ES-I3 (cell line): ENCODE measurements around the gene OR10A6.

ENCODE experiments used
- H3K36me3 ChIP-seq: 2 replicates; pipeline ENCODE4 v1.6.1; 2013; ENCODE audit warnings: mild to moderate bottlenecking, low read length, control low read depth, moderate library complexity; ENCODE audit not compliant: insufficient read depth
- H3K4me1 ChIP-seq: 2 replicates; pipeline ENCODE4 v1.6.1; 2013; ENCODE audit warnings: mild to moderate bottlenecking, control low read depth, low read length; ENCODE audit not compliant: insufficient read depth
- H3K9ac ChIP-seq: 2 replicates; pipeline ENCODE4 v1.6.1; 2013; ENCODE audit warnings: low read depth, mild to moderate bottlenecking, low read length, moderate library complexity
- H3K9me3 ChIP-seq: 2 replicates; pipeline ENCODE4 v1.6.1; 2013; ENCODE audit warnings: mild to moderate bottlenecking, low read length, moderate library complexity; ENCODE audit not compliant: control insufficient read depth, insufficient read depth

The OR10A6 gene

GRCh38 chr11:7944123-7944522 lies 13.1 kb upstream of the OR10A6 start:
- H3K36me3 ChIP-seq: no peaks in the 10 kb centered on the region
- no peak overlapping the region for H3K9ac ChIP-seq
- H3K9me3 ChIP-seq: peaks cover 4% of the 10 kb centered on the region; the same call in 1 of the 2 replicates

GRCh38 chr11:7941608-7942007 lies 10.5 kb upstream of the OR10A6 start, which contains the start of gene OR10A3:
TSS of gene OR10A3 (minus strand) at chr11:7941708. CDS start at chr11:7939520, 2,188 bp downstream.
- Histone ChIP-seq H3K36me3 (no peaks in the 10 kb centered on the region), H3K9ac (no peak within 1 kb of the TSS), H3K9me3 (peaks cover 4% of the 10 kb centered on the region; the same call in 1 of the 2 replicates), H3K4me1 (no peaks in the 10 kb centered on the region)

More at GRCh38 chr11:7944123-7944522, 13.1 kb upstream of the OR10A6 start:
- no peaks in the 10 kb centered on the region for H3K4me1 ChIP-seq

GRCh38 chr11:7941146-7941545 lies 10.1 kb upstream of the OR10A6 start:
- no peaks in the 10 kb centered on the region for H3K4me1 ChIP-seq
- H3K9ac ChIP-seq: no peak overlapping the region
- H3K9me3 ChIP-seq: peaks cover 4% of the 10 kb centered on the region; the same call in 1 of the 2 replicates
- H3K36me3 ChIP-seq: no peaks in the 10 kb centered on the region

GRCh38 chr11:7936615-7937014 lies 5.5 kb upstream of the OR10A6 start:
- no peaks in the 10 kb centered on the region for H3K4me1 ChIP-seq
- no peaks in the 10 kb centered on the region for H3K36me3 ChIP-seq
- H3K9ac ChIP-seq: no peak overlapping the region
- no peaks in the 10 kb centered on the region for H3K9me3 ChIP-seq

GRCh38 chr11:7927635-7928034 lies 3.4 kb downstream of the OR10A6 start:
- H3K4me1 ChIP-seq: no peaks in the 10 kb centered on the region
- H3K9me3 ChIP-seq: peaks cover 4% of the 10 kb centered on the region; the same call in 1 of the 2 replicates
- H3K36me3 ChIP-seq: no peaks in the 10 kb centered on the region
- no peak overlapping the region for H3K9ac ChIP-seq

- Histone ChIP-seq H3K9me3 (peaks cover 4% of the 10 kb centered on the region; the same call in 1 of the 2 replicates), H3K9ac (no peak overlapping the region), H3K36me3 (no peaks in the 10 kb centered on the region), H3K4me1 (no peaks in the 10 kb centered on the region)
Observed at GRCh38 chr11:7924536-7924935, 6.5 kb downstream of the OR10A6 start.

GRCh38 chr11:7918141-7918540 lies 12.9 kb downstream of the OR10A6 start:
- peaks cover 12% of the 10 kb centered on the region for H3K9me3 ChIP-seq
- H3K9ac ChIP-seq: no peak overlapping the region
- H3K4me1 ChIP-seq: no peaks in the 10 kb centered on the region
- H3K36me3 ChIP-seq: no peaks in the 10 kb centered on the region; the same call in 1 of the 2 replicates

- H3K4me1 ChIP-seq: peaks cover 33% of the 10 kb centered on the region
- no peak overlapping the region for H3K9ac ChIP-seq
- no peaks in the 10 kb centered on the region for H3K9me3 ChIP-seq
- H3K36me3 ChIP-seq: no peaks in the 10 kb centered on the region
Observed at GRCh38 chr11:7911011-7911410, 20.1 kb downstream of the OR10A6 start.

- H3K9ac ChIP-seq: no peak overlapping the region
- H3K4me1 ChIP-seq: peaks cover 33% of the 10 kb centered on the region
- H3K9me3 ChIP-seq: no peaks in the 10 kb centered on the region
- H3K36me3 ChIP-seq: no peaks in the 10 kb centered on the region
Observed at GRCh38 chr11:7910286-7910788, 20.7 kb downstream of the OR10A6 start.

- no peak overlapping the region for H3K9ac ChIP-seq
- H3K36me3 ChIP-seq: no peaks in the 10 kb centered on the region
- no peaks in the 10 kb centered on the region for H3K9me3 ChIP-seq
- peaks cover 33% of the 10 kb centered on the region for H3K4me1 ChIP-seq
Observed at GRCh38 chr11:7909585-7910285, 21.3 kb downstream of the OR10A6 start.

GRCh38 chr11:7907121-7907520 lies 23.9 kb downstream of the OR10A6 start:
- Histone ChIP-seq H3K36me3 (no peaks in the 10 kb centered on the region; the same call in 1 of the 2 replicates), H3K9me3 (no peaks in the 10 kb centered on the region), H3K9ac (peak overlapping the region; percentile 56; the same call in 1 of the 2 replicates), H3K4me1 (peaks cover 33% of the 10 kb centered on the region)

GRCh38 chr11:7906481-7906880 lies 24.6 kb downstream of the OR10A6 start:
- Histone ChIP-seq H3K9ac (peak overlapping the region; percentile 56; the same call in 1 of the 2 replicates), H3K9me3 (no peaks in the 10 kb centered on the region), H3K4me1 (peaks cover 28% of the 10 kb centered on the region), H3K36me3 (no peaks in the 10 kb centered on the region; the same call in none of the 2 replicates)

- Histone ChIP-seq H3K9me3 (no peaks in the 10 kb centered on the region), H3K36me3 (no peaks in the 10 kb centered on the region; the same call in none of the 2 replicates), H3K9ac (peak overlapping the region; percentile 56), H3K4me1 (peaks cover 25% of the 10 kb centered on the region)
Observed at GRCh38 chr11:7905961-7906429, 25.1 kb downstream of the OR10A6 start.

GRCh38 chr11:7905549-7905948 lies 25.5 kb downstream of the OR10A6 start:
- no peaks in the 10 kb centered on the region for H3K9me3 ChIP-seq
- peak overlapping the region; percentile 56 for H3K9ac ChIP-seq
- peaks cover 25% of the 10 kb centered on the region for H3K4me1 ChIP-seq
- no peaks in the 10 kb centered on the region; the same call in none of the 2 replicates for H3K36me3 ChIP-seq

- H3K9ac ChIP-seq: peak overlapping the region; percentile 56
- no peaks in the 10 kb centered on the region; the same call in none of the 2 replicates for H3K36me3 ChIP-seq
- H3K9me3 ChIP-seq: no peaks in the 10 kb centered on the region
- H3K4me1 ChIP-seq: peaks cover 19% of the 10 kb centered on the region
Observed at GRCh38 chr11:7904917-7905316, 26.2 kb downstream of the OR10A6 start.
